Central memory CD4-positive, alpha-beta T cell (primary cell): ENCODE data around the gene ABCC11.

Source experiments
- DNase-seq: peaks from one replicate; pipeline ENCODE4 v3.0.0; 2022

Gene ABCC11

DNA sequence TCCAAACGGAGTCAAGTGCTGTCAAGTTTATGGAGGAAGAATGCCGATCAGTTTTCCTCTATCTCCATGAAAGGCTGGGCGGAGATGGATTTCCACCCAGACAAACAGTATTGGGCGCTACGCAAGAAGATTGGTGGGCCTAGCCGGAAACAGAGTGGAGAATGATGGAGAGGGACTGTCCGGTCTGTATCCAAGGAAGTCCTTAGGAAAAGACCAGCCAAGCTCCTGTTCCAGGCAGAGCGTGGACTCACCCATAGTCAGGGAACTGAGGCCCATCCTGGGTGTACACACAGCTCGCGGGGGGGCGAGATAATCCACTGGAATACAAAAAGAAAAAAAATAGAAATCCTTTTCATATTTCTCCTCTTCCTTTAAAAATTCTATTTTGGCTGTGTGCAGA lies 90.0 kb downstream of the ABCC11 start:
- no peak for DNase-seq

DNA sequence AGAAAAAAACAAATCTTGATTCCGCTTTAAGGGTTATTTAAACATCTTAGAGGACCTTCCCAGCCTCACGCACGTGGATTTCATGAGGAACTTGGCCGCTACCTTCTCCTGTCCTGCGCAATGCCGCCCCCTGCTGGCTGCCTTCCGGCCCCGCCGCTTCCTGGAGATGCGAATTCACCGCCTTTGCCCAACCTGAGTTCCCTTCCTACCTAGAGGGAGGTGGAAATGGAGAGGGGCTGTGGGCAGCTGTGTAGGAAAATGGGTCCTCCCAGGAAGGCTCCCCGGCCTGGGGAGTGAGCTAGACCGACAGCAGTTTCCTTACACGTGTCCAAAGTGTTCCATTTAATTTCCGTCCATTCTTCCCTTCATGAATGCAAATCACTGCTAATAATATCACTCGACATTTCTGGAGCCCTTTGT lies 90.5 kb downstream of the ABCC11 start:
- peak; percentile 64 for DNase-seq

DNA sequence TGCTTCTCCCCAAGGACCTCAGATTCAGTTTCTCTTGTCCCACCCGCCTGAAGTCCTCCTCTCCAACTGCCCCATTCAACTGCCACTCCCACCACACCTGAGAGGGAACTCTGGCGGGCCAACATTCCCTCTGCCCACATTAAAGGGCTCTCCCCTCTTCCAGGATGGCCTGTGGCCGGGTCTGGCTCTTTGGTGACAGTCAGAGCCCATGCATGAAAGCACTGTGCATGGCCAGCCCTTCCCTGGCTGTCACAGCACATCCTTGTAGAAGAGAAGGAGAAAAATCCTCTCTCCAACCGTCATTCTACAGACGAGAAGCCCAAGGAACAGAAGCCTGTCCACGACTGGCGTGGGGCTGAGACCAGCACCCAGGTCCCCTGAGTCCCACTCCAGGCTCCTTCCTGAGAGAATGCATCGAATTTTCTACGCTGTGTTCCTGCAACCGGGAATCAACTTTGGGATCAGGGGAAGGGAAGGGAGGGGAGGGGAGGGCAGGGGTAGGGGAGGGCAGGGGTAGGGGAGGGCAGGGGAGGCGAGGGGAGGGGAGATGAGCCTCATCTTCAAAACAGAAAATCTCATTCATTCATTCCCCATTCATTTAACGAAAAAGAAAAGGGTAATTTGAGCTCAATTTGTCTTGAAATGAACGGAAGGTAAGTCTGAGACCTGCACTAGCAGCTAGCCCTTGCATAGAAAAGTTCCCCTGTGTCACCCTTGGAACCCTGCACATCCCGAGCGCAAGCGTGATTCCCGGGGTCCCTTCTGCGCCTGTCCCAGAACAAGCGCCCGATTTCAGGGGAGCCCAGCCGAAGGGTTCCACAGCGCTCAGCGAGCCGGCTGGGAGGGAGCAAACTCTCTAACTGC lies 91.2 kb downstream of the ABCC11 start, which contains the start of gene ABCC12:
Gene ABCC12, minus strand, starts transcription at position 68 of the 864 bp plus-strand sequence. CDS start 9,569 bp downstream, outside the sequence.
- DNase-seq: no peak

DNA sequence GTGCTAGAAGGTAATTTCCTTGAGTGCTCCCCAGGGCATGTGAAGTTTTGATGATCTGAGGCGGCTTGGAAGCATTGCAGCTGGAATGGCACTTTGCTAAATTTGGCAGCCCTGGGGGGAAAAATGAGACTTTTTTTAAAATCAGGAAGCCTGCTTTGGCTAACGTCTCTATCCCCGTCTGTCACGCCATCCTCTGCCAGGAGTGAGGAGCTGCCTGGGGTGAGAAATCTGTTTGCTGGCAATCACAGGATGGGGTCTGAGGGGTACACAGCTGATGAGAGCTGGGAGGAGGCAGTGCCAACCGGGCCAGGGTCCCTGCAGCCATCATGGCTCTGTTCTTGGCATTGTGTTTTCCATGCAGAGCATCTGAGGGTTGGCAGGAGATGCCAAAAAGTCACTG lies 93.6 kb downstream of the ABCC11 start:
- no peak for DNase-seq

DNA sequence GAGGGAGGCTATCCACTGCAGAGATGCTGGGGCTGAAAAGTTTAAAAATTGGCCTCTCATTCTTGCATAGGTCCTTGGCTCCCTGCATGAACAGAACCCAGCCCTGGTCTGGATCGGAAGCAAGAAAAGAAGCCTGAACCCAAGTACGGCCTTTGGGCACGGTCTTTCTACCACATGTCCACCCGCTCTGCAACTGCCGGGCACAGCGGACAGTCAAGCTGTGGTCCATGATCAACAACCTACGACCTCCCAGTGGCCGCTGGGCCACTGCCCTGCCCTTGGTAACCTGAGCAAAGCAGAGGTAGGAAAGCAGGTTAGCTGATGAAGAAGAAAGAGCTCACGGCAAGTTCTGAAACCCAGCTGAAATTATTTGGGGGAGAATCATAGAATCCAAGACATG lies 95.1 kb downstream of the ABCC11 start:
- DNase-seq: no peak

DNA sequence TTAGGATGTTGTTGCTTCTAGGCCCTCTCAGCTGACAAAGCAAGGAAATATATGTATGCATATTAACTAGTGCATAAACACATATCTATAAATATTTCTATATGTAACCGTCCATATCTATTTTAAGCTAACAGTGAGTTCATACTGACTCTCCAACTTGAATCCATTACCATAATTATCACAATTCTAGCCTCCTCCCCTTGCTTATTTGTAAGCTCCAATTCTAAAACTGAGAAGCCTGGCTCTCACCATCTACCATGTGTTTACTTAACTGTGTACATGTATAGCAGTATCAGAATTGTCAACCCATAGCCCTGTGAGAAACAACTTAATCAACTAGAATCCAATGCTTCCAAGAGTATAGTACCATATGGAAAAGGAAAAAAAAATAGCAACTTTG lies 96.6 kb downstream of the ABCC11 start:
- DNase-seq: no peak

DNA sequence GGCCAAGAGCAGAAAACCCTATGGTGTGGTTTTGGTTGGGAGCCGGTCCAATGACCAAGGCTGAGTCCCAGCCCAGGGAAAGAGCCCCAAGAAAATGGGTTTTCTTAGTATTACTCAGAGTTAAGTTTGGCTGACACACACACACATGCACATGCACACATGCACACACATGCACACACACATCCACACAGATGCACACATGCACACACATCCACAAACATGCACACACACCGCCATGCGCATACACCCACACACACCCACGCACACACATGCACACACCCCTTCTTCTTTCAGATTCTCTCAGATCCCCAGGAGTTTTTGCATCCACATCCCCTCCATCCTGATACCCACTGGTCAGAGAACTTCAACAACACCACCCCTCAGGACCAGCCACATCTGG lies 100.6 kb downstream of the ABCC11 start:
- no peak for DNase-seq

DNA sequence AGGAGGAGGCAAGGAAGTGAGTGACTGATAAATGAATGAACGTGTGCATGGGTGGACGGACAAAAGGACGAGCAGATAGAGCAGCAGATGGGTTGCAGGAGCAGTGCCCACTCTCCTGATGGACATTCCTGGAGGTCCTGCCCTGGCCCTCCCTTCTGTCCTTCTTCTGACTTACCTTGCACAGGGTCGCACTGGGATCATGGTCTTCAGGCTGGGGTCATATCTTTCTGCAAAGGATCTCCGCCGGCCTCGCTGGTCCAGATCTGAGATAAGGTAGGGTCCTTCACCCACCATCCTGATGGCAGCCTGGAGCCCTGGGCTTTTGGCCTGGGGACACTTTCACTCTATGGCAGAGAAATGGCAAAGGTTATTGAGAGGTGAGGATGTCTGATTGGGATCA lies 101.2 kb downstream of the ABCC11 start:
- DNase-seq: no peak

DNA sequence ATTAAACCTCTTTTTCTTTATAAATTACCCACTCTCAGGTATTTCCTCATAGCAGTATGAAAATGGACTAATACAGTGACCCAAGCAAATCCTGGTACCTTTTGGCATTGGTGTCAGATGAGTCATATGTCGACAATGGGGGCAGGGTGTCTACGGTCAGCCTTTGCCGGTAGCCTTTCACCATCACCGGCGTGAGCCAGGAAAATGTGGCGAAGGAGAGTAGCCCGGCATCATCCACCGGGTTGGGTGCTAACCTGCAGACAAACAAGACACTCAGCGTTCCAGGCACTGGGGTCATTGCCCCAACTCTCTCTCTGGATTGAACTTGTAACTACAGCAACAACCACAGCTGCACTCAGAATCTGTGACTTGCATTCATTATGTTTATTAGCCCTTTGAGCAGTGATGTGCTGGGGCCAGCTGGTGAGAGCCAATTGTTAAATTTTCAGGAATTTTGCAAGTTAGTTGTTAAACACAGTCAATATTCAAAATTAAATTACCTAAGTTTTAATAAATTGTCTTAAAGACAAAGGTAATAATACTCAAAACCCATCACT lies 103.4 kb downstream of the ABCC11 start:
- DNase-seq: no peak

DNA sequence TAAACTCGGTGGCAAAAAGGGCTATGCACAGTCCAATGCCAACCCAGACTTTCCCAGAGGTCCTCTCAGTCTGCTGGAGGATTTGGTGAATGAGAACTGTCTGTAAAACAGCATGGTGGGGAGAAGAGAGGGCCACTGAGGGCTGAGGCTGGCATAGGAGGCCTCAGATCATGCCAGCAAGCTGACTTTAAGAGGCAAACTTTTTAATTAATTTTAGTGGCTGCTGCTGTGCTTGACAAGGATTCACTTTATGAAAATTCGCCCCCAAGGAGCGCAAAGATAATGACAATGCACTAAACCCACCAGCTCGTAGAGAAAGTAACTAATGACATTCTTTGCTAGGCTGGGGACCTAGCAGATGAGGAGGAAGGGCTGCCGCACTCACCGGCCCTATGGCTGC lies 106.5 kb downstream of the ABCC11 start:
- no peak for DNase-seq

DNA sequence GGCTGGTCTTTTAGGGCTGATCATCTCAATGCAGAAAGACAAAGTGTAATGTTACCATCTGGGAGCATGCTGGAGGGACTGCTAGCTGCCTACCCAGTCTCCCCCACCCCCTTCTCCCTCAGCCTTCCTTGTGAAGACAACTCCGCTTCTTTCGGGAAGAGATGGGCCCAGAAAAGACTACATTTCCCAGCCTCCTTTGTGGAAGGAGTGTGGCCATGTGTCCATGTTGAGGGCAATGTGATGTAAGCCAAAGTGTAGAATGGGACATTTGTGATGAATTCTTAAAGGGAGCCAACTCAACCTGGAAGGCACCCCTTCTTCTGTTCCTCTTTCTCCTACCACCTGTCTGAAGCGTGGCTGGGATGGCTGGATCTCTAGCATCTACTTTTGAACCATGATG lies 107.8 kb downstream of the ABCC11 start:
- DNase-seq: no peak

DNA sequence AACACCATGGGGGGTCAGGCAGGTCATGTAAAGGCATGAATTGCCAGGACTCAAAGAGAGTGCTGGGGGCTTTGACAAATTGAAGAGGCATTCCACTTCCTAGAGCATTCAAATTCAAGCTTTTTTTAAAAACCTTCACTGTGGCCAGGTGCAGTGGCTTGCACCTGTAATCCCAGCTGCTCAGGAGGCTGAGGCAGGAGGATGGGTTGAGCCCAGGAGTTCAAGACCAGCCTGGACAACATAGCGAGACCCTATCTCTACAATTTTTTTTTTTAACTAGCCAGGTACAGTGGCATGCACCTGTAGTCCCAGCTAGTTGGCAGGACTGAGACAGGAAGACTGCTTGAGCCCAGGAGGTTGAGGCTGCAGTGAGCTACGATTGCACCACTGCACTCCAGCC lies 108.8 kb downstream of the ABCC11 start:
- no peak for DNase-seq

DNA sequence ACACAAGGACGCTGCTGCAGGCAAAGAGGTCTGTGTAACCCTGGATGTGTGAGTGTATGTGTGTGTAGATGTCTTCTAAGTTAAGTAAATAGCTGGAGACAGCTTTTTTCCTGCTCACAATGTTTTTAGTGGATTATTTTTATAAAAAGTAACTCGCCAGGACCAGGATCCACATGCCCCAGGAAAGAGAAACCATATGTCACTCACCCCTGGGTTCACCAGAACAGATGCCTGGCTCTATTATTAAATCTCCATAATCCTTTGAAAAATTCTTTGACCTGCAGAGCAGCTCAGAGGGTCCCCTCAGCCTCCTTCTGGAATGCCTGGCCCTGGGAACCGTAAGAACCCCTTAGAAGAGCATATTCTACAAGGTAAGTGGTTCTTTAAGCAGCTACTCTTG lies 109.5 kb downstream of the ABCC11 start:
- DNase-seq: no peak

DNA sequence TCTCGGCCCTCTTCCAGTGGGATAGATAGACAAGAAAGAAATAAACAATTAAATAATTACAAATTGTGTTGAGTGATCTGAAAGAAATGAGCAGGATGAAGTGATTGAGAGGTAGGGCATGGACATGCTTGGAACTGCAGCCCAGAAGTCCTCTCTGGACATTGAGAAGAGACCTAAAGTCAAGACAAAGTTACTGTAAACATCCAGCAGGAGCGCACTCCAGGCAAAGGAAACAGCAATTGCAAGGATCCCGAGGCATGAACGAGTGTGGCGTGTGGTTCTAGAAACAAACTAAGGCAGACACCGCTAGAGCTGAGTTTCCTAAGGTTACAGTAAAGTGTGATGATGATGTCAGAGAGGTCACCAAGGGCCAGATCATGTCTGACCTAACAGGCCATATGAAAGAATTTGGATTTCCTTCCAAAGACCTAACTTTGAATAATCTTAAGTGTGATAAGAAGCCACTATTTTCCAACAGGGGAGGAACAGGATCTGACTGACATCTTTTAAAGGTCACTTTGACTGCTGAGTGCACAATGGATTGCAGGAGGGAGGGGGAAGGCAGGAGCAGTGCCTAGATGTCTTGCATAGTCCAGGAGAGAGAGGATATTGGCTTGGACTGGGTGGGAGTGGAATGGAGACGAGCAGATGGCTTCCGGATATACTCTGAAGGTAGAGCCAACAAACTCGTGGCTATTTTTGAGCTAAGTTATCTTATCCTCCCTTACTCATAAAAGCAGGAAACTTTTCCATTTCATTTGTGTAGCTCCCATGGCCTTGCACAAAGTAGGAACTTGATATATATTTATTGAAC lies 110.6 kb downstream of the ABCC11 start:
- no peak for DNase-seq

DNA sequence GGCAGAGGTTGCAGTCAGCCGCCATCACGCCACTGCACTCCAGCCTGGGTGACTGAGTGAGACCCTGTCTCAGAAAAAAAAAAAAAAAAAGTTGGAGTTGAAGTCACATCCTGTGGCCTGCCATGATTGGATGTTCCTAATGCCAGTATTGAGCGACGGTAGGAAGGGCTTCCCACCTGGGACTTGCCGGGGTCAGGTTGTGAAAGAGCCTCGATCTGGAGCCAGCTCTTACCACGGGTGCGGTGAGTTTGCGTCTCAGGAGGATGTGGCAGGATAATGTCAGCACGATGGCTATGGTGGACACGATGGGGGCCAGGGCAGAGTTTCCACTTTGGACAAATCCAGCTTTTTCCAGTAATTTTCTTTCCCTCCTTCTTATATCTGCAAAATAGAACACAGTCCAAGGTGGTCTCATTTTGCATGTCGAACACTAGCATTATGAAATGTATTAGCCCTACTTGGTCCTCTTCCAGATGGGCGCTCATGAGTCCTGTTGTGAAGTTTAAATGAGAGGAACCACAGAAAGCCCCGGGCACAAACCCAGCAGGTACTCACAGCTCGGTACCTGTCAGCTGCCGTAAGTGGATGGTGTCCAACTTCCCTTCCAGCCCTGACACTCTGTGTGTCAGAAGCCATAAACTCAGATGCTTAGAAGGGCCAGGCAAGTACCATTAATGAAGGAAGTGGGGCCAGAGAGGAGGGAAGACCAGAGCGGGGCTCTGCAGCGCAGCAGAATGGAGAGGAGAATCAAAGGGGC lies 113.7 kb downstream of the ABCC11 start:
- DNase-seq: no peak

DNA sequence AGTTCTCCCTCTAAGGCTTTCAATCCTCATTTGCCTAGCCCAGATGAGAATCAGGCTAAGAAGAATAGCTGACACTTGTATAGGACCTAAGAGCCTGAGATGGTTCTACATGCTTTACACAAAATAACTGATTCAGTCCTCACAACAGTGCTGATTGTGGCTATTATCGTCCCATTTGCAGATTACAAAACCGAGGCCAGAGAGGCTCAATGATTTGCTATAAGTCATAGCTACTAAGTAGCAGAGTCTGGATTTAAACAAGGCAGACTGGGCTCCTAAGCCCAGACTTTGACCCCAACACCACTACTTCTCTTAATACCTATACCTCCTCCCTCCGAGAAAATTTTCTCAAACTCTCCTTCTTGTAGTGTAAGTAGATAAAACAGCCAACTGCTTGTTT lies 114.6 kb downstream of the ABCC11 start:
- no peak for DNase-seq

DNA sequence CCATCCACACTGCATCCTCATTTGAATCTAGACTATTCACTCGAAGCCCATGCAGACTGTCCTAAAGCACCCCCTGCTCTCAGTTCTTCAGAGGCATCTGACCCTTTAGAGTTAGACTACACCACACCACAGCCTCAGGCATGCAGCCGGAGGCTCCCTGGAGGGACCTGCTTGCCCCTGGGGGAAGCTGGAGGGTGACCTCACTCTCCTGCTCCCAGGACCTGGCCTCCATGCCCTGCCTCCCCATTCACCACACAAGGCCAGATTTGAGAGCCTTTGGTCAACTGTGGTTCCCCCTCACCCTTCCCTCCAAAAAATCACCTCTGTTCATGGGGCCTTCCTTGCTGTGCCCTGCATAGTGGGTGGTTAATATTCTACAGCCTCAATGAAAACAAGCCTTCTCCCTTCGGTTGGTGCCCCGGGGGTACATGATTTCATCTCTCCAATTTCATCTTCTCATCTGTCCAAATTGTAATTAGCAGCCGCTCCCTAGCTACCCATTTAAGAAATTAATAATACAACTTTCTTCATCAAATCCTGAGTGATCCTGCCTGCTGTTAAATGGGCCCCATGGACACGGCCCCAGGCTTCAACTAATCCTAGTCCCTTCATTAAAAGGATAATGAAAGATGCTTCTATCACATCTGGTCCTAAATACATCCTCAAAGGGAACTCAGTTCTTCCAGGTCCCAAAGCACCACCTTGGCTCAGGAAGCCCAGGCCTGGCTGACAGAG lies 116.0 kb downstream of the ABCC11 start:
- no peak for DNase-seq

DNA sequence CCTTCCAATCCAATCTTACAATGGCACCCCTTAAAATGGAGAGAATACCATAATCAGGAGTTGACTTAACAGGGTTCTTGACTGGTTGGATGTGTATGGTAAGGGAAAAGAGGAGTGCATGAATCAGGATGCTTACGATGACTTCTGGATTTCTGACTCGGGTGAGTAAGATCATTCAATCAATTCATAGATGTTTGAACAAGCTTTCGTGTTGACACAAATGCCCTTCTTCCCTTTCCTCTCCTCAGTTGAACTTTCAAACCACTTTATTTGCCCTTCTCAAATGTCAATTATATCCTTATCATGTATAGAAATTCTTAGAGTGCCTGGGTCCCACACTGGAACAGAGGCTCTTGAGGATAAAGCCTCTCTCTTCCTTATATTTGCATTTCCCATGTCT lies 117.4 kb downstream of the ABCC11 start:
- DNase-seq: no peak

DNA sequence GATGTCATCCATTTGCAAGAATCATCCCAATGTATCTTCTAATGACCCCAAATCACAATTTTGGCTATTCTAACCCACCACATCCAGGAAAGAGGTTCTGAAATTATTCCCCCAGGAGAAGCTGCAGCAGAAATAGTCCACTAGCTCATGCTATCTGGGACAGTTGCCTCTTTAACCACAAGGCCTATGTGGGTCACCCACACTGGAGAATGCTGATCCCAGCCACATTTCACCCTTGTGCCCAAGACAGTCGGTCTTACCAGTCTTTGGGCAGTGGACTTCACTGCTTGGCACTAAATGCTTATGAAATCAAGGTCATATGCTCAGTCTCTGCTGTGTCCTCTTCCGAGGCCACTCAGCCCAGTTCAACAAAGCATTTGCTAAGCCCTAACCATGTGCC lies 118.6 kb downstream of the ABCC11 start:
- DNase-seq: no peak

DNA sequence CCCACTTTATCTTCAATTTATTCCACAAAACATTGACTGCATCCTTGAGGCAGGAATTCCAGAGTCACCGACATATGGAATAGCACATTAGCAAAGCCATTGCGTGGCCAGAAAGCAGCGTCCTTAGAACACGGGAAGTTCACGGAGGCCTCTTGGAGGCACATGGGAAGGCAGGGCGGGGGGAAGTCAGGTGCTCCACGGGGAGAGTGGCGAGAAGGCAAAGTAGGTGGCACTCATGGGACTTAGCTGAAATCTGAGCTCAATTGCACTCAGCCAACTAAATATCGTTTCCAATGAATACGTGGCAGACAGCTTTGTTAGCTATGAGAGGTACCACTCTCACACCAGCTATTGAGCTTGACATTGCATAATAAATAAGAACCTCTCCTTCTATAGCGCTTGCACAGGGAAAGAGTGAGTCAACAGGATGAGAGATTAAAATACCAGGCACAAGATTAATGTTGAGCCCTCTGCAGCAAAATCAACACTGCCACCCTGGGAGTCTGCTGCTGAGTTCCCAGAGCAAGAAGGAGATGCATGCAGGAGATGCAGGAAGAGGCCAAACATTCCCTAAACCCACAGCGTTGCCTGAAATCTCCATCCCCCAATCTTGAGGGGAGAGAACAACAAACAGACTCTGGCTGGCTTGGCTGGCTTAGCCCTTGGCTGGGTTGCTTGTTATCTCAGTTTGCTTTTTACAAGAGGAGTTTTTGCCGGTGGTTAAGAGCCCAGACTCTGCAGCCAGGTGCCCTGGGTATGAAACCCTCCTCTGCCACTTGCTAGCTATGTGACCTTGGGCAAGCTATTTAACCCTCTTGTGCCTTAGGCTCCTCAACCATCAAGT lies 120.3 kb downstream of the ABCC11 start:
- no peak for DNase-seq

DNA sequence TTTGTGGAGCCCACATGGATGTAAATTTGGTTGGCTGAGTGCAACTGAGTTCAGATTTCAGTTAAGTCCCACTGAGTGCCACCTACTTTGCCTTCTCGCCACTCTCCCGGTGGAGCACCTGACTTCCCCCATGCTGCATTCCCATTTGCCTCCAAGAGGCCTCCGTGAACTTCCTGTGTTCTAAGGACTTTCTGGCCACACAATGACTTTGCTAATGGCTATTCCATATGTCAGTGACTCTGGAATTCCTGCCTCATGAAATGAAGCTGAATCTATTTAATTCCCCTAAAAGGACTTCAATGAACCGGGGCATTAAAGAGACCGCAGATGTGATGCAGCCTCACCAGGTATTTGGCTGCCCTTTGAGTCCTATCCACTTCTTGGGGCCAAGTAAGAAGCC lies 121.5 kb downstream of the ABCC11 start:
- DNase-seq: no peak
